Measurements from ENCODE around the gene TMEM143.

- TF ChIP-seq CTCF (IDR thresholded peaks at IDR 0.05; ENCODE audit: extremely low read depth in 1 of 2, insufficient read depth in 1 of 2, low read depth in 1 of 2, low read length in 2 of 2) (no peak), POLR2A (IDR thresholded peaks at IDR 0.05; ENCODE audit: low read depth, low read length) (no peak), EZH2 (IDR thresholded peaks at IDR 0.05; ENCODE audit: borderline replicate concordance, low read depth, low read length, severe bottlenecking) (no peak), MYC (IDR thresholded peaks at IDR 0.05; ENCODE audit: low read depth, low read length) (no peak), POLR2AphosphoS5 (IDR thresholded peaks at IDR 0.05; ENCODE audit: insufficient read depth, low read depth, low read length) (no peak), FOS (IDR thresholded peaks at IDR 0.05; ENCODE audit: borderline replicate concordance, insufficient read depth, low read length) (no peak), MAX (IDR thresholded peaks at IDR 0.05; ENCODE audit: insufficient read depth, insufficient read length) (no peak)
Observed at GRCh38 chr19:48393559-48394330, 30.0 kb upstream of the TMEM143 start, which contains the start of gene GRIN2D.
